ENCODE results near the gene TMEM143. TPM values are rescaled to one million over a fixed set of nuclear protein-coding genes. Genes with fewer than 3 reads are reported as not detected.
"Not testable (repeated sequence)": the region's sequence is repeated elsewhere in the genome, so short reads cannot be mapped to it uniquely, and the experiment has no call there.

Gene TMEM143
- total and polyA plus RNA-seq, 3 donors from 2014 or later, result 5.0 to 22.9 (median 14.1) TPM

- TF ChIP-seq CTCF (IDR thresholded peaks at IDR 0.05) (no peak), POLR2A (IDR thresholded peaks at IDR 0.05) (no peak)
- peak; percentile 33 for DNase-seq
- intact Hi-C loops (cut with DNase I; ENCODE audit: low total_unique reads), result no loop called here
- H3K9me3 ChIP-seq, result no peaks in the 10 kb centered on the region
- no peaks in the 10 kb centered on the region for H3K27me3 ChIP-seq
- H3K27ac ChIP-seq, result peak within 1 kb of the TSS; percentile 14 to 24
- peak within 1 kb of the TSS in 1 of 2 donors; percentile 13 for H3K4me3 ChIP-seq
- WGBS, 2 donors, result 24 to 40% methylated on average over 2 to 38 of the region's 40 CpGs
- H3K4me1 ChIP-seq, result peaks cover 22% of the 10 kb centered on the region
- no peaks in the 10 kb centered on the region for H3K36me3 ChIP-seq (ENCODE audit: low read depth, missing control alignments)
These were observed 30.0 kb upstream of the TMEM143 start, which contains the start of gene GRIN2D for GRCh38 chr19:48393559-48394330. TSS of gene GRIN2D (plus strand) at chr19:48393668. CDS start at chr19:48398393, 4,725 bp downstream.

GRCh38 chr19:48392860-48393558 lies 29.3 kb upstream of the TMEM143 start:
- Histone ChIP-seq H3K27me3 (no peaks in the 10 kb centered on the region), H3K9me3 (no peaks in the 10 kb centered on the region)

GRCh38 chr19:48392006-48392344 lies 28.2 kb upstream of the TMEM143 start:
- H3K27ac ChIP-seq; DNase-seq; intact Hi-C loops (cut with DNase I; ENCODE audit: low total_unique reads); H3K36me3 ChIP-seq (ENCODE audit: low read depth, missing control alignments); H3K9me3 ChIP-seq; H3K4me3 ChIP-seq; H3K27me3 ChIP-seq: not testable (repeated sequence)
- 17 to 67% methylated on average over 1 of the region's 1 CpG for WGBS, 2 donors
- peaks cover 22% of the 10 kb centered on the region for H3K4me1 ChIP-seq

More at GRCh38 chr19:48392860-48393558, 29.3 kb upstream of the TMEM143 start:
- H3K36me3 ChIP-seq (ENCODE audit: low read depth, missing control alignments), result no peaks in the 10 kb centered on the region
- TF ChIP-seq POLR2A (IDR thresholded peaks at IDR 0.05) (no peak), CTCF (IDR thresholded peaks at IDR 0.05) (no peak)
- no peak for DNase-seq
- H3K4me1 ChIP-seq, result peaks cover 22% of the 10 kb centered on the region
- 83 to 94% methylated on average over 8 to 15 of the region's 15 CpGs for WGBS, 2 donors
- peak overlapping the region in 1 of 2 donors; percentile 14 for H3K27ac ChIP-seq
- intact Hi-C loops (cut with DNase I; ENCODE audit: low total_unique reads), result no loop called here
- no peak overlapping the region for H3K4me3 ChIP-seq

- Histone ChIP-seq H3K4me3 (peak within 1 kb of the TSS; percentile 81 to 95), H3K9me3 (no peaks in the 10 kb centered on the region), H3K27ac (peak within 1 kb of the TSS; percentile 83 to 97), H3K4me1 (peaks cover 22% of the 10 kb centered on the region), H3K36me3 (ENCODE audit: low read depth, missing control alignments) (no peaks in the 10 kb centered on the region), H3K27me3 (no peaks in the 10 kb centered on the region)
- intact Hi-C loops (cut with DNase I; ENCODE audit: low total_unique reads), result no loop called here
- TF ChIP-seq CTCF (IDR thresholded peaks at IDR 0.05), result peak; percentile 53 to 88 (median 87)
- no peak for TF ChIP-seq POLR2A (IDR thresholded peaks at IDR 0.05)
- peak; percentile 87 for DNase-seq
- WGBS, 2 donors, result 4 to 6% methylated on average over 18 to 36 of the region's 42 CpGs
These were observed 27.6 kb upstream of the TMEM143 start, which contains the start of gene KDELR1 for GRCh38 chr19:48391100-48392005. TSS of gene KDELR1 (minus strand) at chr19:48391551. CDS start at chr19:48391358, 193 bp downstream.
